Skeletal muscle tissue (tissue), 4 donors: ENCODE measurements around the gene MDGA2. TPM values are rescaled to one million over a fixed set of nuclear protein-coding genes. Genes with fewer than 3 reads are reported as not detected.

Source experiments
- H3K27ac ChIP-seq: one replicate; pipeline ENCODE4 v1.7.0; 2013; ENCODE audit warnings: mild to moderate bottlenecking, low read depth, low read length, inconsistent platforms
- H3K27me3 ChIP-seq, 3 donors: one replicate each; pipeline ENCODE4 v1.7.0; 2013; ENCODE audit warnings: low read length in 3 of 3; ENCODE audit not compliant: control insufficient read depth in 3 of 3, insufficient read depth in 3 of 3
- H3K36me3 ChIP-seq, 3 donors: one replicate each; pipeline ENCODE4 v1.7.0; 2013; ENCODE audit warnings: low read length in 3 of 3; ENCODE audit not compliant: control insufficient read depth in 3 of 3, insufficient read depth in 3 of 3
- H3K4me1 ChIP-seq, 3 donors: one replicate each; pipeline ENCODE4 v1.7.0; 2013; ENCODE audit warnings: low read length in 3 of 3, mild to moderate bottlenecking in 3 of 3; ENCODE audit not compliant: control insufficient read depth in 3 of 3, insufficient read depth in 3 of 3
- H3K4me3 ChIP-seq, 3 donors: one replicate each; pipeline ENCODE4 v1.7.0; 2013; ENCODE audit warnings: low read length in 3 of 3
- H3K9ac ChIP-seq, 3 donors: one replicate each; pipeline ENCODE4 v1.7.0; 2013; ENCODE audit warnings: low read length in 3 of 3, mild to moderate bottlenecking in 3 of 3, moderate library complexity in 2 of 3, low read depth in 1 of 3
- H3K9me3 ChIP-seq, 3 donors: one replicate each; pipeline ENCODE4 v1.7.0; 2013; ENCODE audit warnings: low read length in 3 of 3; ENCODE audit not compliant: control insufficient read depth in 3 of 3
- total RNA-seq: library from RNA; depleted of rRNA; stranded (reverse); fragments of >200 nt; gene quantifications from one replicate; pipeline ENCODE4 v1.2.3, GENCODE V29; 2014
- donor health status: Osteomylitis.

Gene MDGA2
- total RNA-seq, 1 donor from 2014 or later: 2.1 TPM

GRCh38 chr14:47153746-47154145 lies 521.7 kb downstream of the MDGA2 start:
- no peak overlapping the region for H3K27ac ChIP-seq
- H3K9me3 ChIP-seq: no peaks in the 10 kb centered on the region
- H3K4me3 ChIP-seq: no peak overlapping the region
- no peaks in the 10 kb centered on the region for H3K4me1 ChIP-seq
- no peak overlapping the region for H3K9ac ChIP-seq
- no peaks in the 10 kb centered on the region for H3K27me3 ChIP-seq
- H3K36me3 ChIP-seq: no peaks in the 10 kb centered on the region

GRCh38 chr14:47150267-47150666 lies 525.1 kb downstream of the MDGA2 start:
- no peaks in the 10 kb centered on the region for H3K4me1 ChIP-seq
- no peak overlapping the region for H3K4me3 ChIP-seq
- no peaks in the 10 kb centered on the region for H3K27me3 ChIP-seq
- H3K27ac ChIP-seq: no peak overlapping the region
- H3K36me3 ChIP-seq: no peaks in the 10 kb centered on the region
- H3K9me3 ChIP-seq: no peaks in the 10 kb centered on the region
- no peak overlapping the region for H3K9ac ChIP-seq

- Histone ChIP-seq H3K9ac (no peak overlapping the region), H3K4me3 (no peak overlapping the region), H3K4me1 (no peaks in the 10 kb centered on the region), H3K27me3 (no peaks in the 10 kb centered on the region), H3K36me3 (no peaks in the 10 kb centered on the region), H3K27ac (no peak overlapping the region), H3K9me3 (no peaks in the 10 kb centered on the region)
These were observed 526.1 kb downstream of the MDGA2 start for GRCh38 chr14:47149326-47149725.

GRCh38 chr14:47148686-47149085 lies 526.7 kb downstream of the MDGA2 start:
- H3K9me3 ChIP-seq: no peaks in the 10 kb centered on the region
- no peak overlapping the region for H3K4me3 ChIP-seq
- no peaks in the 10 kb centered on the region for H3K27me3 ChIP-seq
- no peaks in the 10 kb centered on the region for H3K36me3 ChIP-seq
- H3K27ac ChIP-seq: no peak overlapping the region
- H3K4me1 ChIP-seq: no peaks in the 10 kb centered on the region
- no peak overlapping the region for H3K9ac ChIP-seq

GRCh38 chr14:47120645-47121044 lies 554.8 kb downstream of the MDGA2 start:
- Histone ChIP-seq H3K27ac (no peak overlapping the region), H3K9ac (no peak overlapping the region), H3K27me3 (no peaks in the 10 kb centered on the region), H3K4me1 (no peaks in the 10 kb centered on the region), H3K9me3 (peaks cover 0 to 2% (median 0%) of the 10 kb centered on the region in 3 donors), H3K4me3 (no peak overlapping the region), H3K36me3 (no peaks in the 10 kb centered on the region)

GRCh38 chr14:47103771-47104170 lies 571.6 kb downstream of the MDGA2 start:
- H3K27me3 ChIP-seq: no peaks in the 10 kb centered on the region
- no peaks in the 10 kb centered on the region for H3K9me3 ChIP-seq
- H3K9ac ChIP-seq: no peak overlapping the region
- no peak overlapping the region for H3K27ac ChIP-seq
- no peaks in the 10 kb centered on the region for H3K4me1 ChIP-seq
- H3K36me3 ChIP-seq: no peaks in the 10 kb centered on the region
- H3K4me3 ChIP-seq: no peak overlapping the region

- Histone ChIP-seq H3K27me3 (no peaks in the 10 kb centered on the region), H3K4me3 (no peak overlapping the region), H3K9me3 (no peaks in the 10 kb centered on the region), H3K4me1 (no peaks in the 10 kb centered on the region), H3K36me3 (no peaks in the 10 kb centered on the region), H3K9ac (no peak overlapping the region), H3K27ac (no peak overlapping the region)
These were observed 572.9 kb downstream of the MDGA2 start for GRCh38 chr14:47102472-47102871.

- H3K4me1 ChIP-seq: no peaks in the 10 kb centered on the region
- H3K9me3 ChIP-seq: no peaks in the 10 kb centered on the region
- H3K36me3 ChIP-seq: no peaks in the 10 kb centered on the region
- H3K27ac ChIP-seq: no peak overlapping the region
- no peak overlapping the region for H3K4me3 ChIP-seq
- H3K9ac ChIP-seq: no peak overlapping the region
- no peaks in the 10 kb centered on the region for H3K27me3 ChIP-seq
These were observed 589.7 kb downstream of the MDGA2 start for GRCh38 chr14:47085678-47086077.

DNA sequence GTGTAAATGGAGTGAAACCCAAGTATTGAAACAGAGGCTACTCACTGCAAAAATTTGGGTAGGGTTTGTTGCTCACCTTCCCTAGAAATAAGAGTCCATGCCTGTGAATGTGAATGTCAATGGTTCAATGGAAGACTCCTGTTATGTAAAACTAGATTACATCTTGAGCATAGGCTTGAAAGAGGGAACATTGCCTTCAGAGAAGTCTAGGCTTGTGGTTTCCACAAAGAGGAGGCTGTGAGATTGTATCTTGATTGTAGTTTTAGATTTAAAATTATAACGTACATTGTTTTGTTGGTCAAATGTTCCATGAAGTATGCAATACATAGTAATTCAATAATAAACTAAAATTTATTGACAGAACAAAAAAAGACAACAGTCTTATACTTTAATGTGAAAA lies 610.1 kb downstream of the MDGA2 start:
- H3K27ac ChIP-seq: no peak overlapping the region
- H3K9me3 ChIP-seq: no peaks in the 10 kb centered on the region
- H3K9ac ChIP-seq: no peak overlapping the region
- H3K36me3 ChIP-seq: no peaks in the 10 kb centered on the region
- no peaks in the 10 kb centered on the region for H3K27me3 ChIP-seq
- H3K4me1 ChIP-seq: no peaks in the 10 kb centered on the region
- no peak overlapping the region for H3K4me3 ChIP-seq

GRCh38 chr14:47060050-47060449 lies 615.4 kb downstream of the MDGA2 start:
- no peaks in the 10 kb centered on the region for H3K36me3 ChIP-seq
- no peaks in the 10 kb centered on the region for H3K27me3 ChIP-seq
- no peak overlapping the region for H3K4me3 ChIP-seq
- no peak overlapping the region for H3K9ac ChIP-seq
- H3K4me1 ChIP-seq: no peaks in the 10 kb centered on the region
- no peaks in the 10 kb centered on the region for H3K9me3 ChIP-seq
- H3K27ac ChIP-seq: no peak overlapping the region

DNA sequence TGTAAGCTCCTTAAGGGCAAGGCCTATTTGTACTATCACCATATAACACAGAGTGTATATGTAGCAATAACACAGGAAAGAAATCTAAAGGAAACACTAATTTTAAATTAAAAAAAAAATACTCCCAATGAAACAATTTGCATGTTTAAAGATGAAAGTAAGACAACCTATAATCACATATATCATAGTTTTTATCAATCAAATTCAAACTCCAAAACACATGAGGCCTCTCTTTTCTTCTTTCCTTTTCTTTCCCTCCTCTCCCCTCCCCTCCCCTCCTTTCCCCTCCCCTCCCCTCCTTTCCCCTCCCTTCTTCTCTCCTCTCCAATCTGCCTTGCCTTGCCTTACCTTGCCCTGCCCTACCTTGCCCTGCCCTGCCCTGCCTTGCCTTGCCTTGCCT lies 618.0 kb downstream of the MDGA2 start:
- H3K4me1 ChIP-seq: no peaks in the 10 kb centered on the region

More for the DNA sequence above, 618.0 kb downstream of the MDGA2 start:
- H3K27ac ChIP-seq: no peak overlapping the region
- H3K9me3 ChIP-seq: no peaks in the 10 kb centered on the region
- no peaks in the 10 kb centered on the region for H3K27me3 ChIP-seq
- H3K4me3 ChIP-seq: no peak overlapping the region
- H3K36me3 ChIP-seq: no peaks in the 10 kb centered on the region
- no peak overlapping the region for H3K9ac ChIP-seq
